ENCODE results near the gene MBOAT7. TPM values are rescaled to one million over a fixed set of nuclear protein-coding genes. Genes with fewer than 3 reads are reported as not detected.
A peak's percentile ranks its signal among the peaks of the same experiment; 100 is the strongest.

The MBOAT7 gene
- total and polyA plus RNA-seq, 2 experiments from 2014 or later = 109 to 133 TPM

DNA sequence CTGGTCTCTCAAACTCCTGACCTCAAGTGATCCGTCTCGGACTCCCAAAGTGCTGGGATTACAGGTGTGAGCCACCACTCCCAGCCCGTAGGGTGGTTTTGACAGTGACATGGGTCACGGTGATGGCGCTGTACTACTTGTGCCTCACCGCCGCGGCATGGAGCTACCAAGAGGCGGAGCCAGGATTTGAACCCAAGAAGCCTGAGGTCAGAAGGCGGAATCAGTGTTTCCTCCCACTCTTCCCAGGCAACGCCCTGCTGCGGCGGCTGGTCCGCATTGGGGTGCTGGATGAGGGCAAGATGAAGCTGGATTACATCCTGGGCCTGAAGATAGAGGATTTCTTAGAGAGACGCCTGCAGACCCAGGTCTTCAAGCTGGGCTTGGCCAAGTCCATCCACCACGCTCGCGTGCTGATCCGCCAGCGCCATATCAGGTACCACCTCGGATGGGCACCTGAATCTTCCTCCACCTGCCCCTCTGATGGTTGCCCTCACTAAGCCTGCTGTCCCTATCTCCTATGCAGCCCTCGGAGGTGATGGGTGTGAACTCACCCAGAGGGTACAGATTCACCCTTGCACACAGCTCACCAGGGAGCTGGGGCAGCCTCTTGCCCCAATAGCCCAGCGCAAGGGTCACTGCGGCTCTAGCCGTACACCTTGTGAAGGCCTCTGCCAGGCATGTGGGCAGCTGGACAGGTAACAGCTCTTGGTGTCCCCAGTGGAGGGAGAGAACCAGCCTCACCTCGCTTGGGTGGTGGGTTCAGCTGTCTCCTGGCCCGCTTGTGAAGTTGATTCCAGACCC lies 16.9 kb upstream of the MBOAT7 start:
- no peak overlapping the region for H3K27ac ChIP-seq
- 89 to 91% methylated on average over 24 to 27 of the region's 27 CpGs for WGBS, 2 experiments (ENCODE audit: low coverage in 1 of 2, low lambda C conversion rate in 2 of 2, missing lambda C conversion rate in 2 of 2)
- H4K20me1 ChIP-seq (ENCODE audit: insufficient read depth) = peaks cover 39% of the 10 kb centered on the region; the same call in 1 of the 2 replicates
- H3K36me3 ChIP-seq (ENCODE audit: low read depth) = peaks cover 42% of the 10 kb centered on the region
- no peaks in the 10 kb centered on the region for H3K9me3 ChIP-seq (ENCODE audit: low read depth)
- H3K4me2 ChIP-seq (ENCODE audit: unreplicated experiment) = no peak overlapping the region
- no peak for DNase-seq
- no peak overlapping the region for H3K9ac ChIP-seq
- peaks cover 31% of the 10 kb centered on the region for H3K4me1 ChIP-seq (ENCODE audit: insufficient read depth)
- H2AFZ ChIP-seq = no peak overlapping the region
- no peak for TF ChIP-seq EZH2phosphoT487 (IDR thresholded peaks at IDR 0.05; ENCODE audit: insufficient read depth, low read depth)
- TF ChIP-seq EZH2 (IDR thresholded peaks at IDR 0.05; ENCODE audit: insufficient read depth, poor library complexity, severe bottlenecking) = no peak
- H3K4me3 ChIP-seq = no peak overlapping the region
- H3F3A ChIP-seq (ENCODE audit: insufficient read depth) = peaks cover 66% of the 10 kb centered on the region
- in situ Hi-C loops (cut with MboI) = no loop called here
- H3K27me3 ChIP-seq (replicated peaks; ENCODE audit: insufficient read depth) = no peaks in the 10 kb centered on the region
- no peaks in the 10 kb centered on the region for H3K9me2 ChIP-seq (ENCODE audit: insufficient read depth)
- peaks cover 97% of the 10 kb centered on the region for H3K79me2 ChIP-seq (ENCODE audit: insufficient read depth)

DNA sequence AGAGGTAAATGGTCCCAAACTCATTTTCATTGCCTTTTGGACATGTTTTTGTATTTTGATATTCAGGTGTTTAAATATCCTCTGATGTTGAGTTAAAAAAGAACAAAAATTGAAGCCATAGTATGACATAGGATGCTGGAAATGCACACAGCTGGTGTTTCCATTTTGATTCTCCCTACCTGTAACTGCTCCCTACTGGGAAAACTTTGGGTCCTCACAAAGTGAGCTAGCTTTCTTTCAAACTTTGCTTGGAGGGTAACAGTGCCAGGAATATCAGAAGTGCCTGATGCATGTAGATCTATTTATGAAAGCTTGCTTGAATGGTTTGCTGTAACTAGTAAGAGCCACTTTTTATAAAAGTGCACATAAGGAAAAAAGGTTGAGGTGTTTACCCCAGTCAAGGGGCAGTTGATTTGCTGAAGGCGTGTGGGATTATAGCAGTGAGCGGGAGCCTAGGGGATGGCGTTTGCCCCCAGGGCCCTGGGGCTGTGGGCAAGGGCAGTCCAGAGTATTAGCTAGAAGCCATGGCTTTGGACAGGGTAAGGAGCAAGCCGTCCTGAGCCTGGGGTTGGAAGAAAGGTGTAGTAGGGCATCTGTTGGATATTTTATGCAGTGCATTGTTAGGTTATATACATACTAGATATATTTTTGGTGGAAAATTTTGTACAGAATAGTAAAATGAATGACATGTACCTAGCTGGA lies 15.5 kb upstream of the MBOAT7 start:
- H4K20me1 ChIP-seq (ENCODE audit: insufficient read depth) = peaks cover 39% of the 10 kb centered on the region; the same call in 1 of the 2 replicates
- no peak overlapping the region for H3K4me3 ChIP-seq
- DNase-seq = no peak
- H3F3A ChIP-seq (ENCODE audit: insufficient read depth) = peaks cover 69% of the 10 kb centered on the region
- peaks cover 88% of the 10 kb centered on the region for H3K79me2 ChIP-seq (ENCODE audit: insufficient read depth)
- H3K4me1 ChIP-seq (ENCODE audit: insufficient read depth) = peaks cover 31% of the 10 kb centered on the region
- peaks cover 42% of the 10 kb centered on the region for H3K36me3 ChIP-seq (ENCODE audit: low read depth)
- WGBS, 2 experiments (ENCODE audit: low coverage in 1 of 2, low lambda C conversion rate in 2 of 2, missing lambda C conversion rate in 2 of 2) = 94% methylated on average over 4 of the region's 4 CpGs
- no peaks in the 10 kb centered on the region for H3K9me3 ChIP-seq (ENCODE audit: low read depth)
- H3K27ac ChIP-seq = no peak overlapping the region
- in situ Hi-C loops (cut with MboI) = no loop called here
- TF ChIP-seq EZH2 (IDR thresholded peaks at IDR 0.05; ENCODE audit: insufficient read depth, poor library complexity, severe bottlenecking) (no peak), EZH2phosphoT487 (IDR thresholded peaks at IDR 0.05; ENCODE audit: insufficient read depth, low read depth) (no peak)
- H3K9ac ChIP-seq = peak overlapping the region; percentile 97
- H3K9me2 ChIP-seq (ENCODE audit: insufficient read depth) = no peaks in the 10 kb centered on the region
- no peak overlapping the region for H3K4me2 ChIP-seq (ENCODE audit: unreplicated experiment)
- no peaks in the 10 kb centered on the region for H3K27me3 ChIP-seq (replicated peaks; ENCODE audit: insufficient read depth)
- H2AFZ ChIP-seq = no peak overlapping the region

DNA sequence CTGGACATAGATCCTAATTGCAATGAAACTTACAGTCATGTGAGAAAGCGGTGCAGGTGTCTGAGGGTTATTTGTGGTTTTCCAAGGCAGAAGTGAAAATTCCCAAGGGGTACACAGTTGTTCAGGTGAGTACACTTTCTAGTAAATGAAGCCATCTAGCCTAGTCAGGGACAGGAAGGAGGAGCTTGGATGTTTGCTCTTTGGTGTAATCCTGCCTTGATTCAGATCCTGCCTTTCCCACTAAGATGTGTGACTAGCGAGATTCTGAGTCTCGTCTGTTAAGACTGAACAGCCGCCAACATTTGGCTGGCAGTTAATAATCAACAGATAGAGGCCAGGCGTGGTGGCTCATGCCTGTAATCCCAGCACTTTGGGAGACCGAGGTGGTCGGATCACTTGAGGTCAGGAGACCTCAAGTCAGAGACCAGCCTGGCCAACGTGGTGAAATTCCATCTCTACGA lies 13.8 kb upstream of the MBOAT7 start:
- H3K27ac ChIP-seq = peak overlapping the region; percentile 24; the same call in 1 of the 2 replicates
- peaks cover 73% of the 10 kb centered on the region for H3K79me2 ChIP-seq (ENCODE audit: insufficient read depth)
- peaks cover 55% of the 10 kb centered on the region for H3F3A ChIP-seq (ENCODE audit: insufficient read depth)
- H3K4me3 ChIP-seq = peak overlapping the region; percentile 93
- peaks cover 38% of the 10 kb centered on the region for H3K36me3 ChIP-seq (ENCODE audit: low read depth)
- H3K9me2 ChIP-seq (ENCODE audit: insufficient read depth) = no peaks in the 10 kb centered on the region
- in situ Hi-C loops (cut with MboI) = no loop called here
- H3K27me3 ChIP-seq (replicated peaks; ENCODE audit: insufficient read depth) = no peaks in the 10 kb centered on the region
- H2AFZ ChIP-seq = no peak overlapping the region
- H3K9ac ChIP-seq = peak overlapping the region; percentile 97
- peak; percentile 77 for DNase-seq
- peak overlapping the region; percentile 96 for H3K4me2 ChIP-seq (ENCODE audit: unreplicated experiment)
- H4K20me1 ChIP-seq (ENCODE audit: insufficient read depth) = peaks cover 30% of the 10 kb centered on the region; the same call in 1 of the 2 replicates
- no peak for TF ChIP-seq EZH2 (IDR thresholded peaks at IDR 0.05; ENCODE audit: insufficient read depth, poor library complexity, severe bottlenecking)
- no peak for TF ChIP-seq EZH2phosphoT487 (IDR thresholded peaks at IDR 0.05; ENCODE audit: insufficient read depth, low read depth)
- H3K9me3 ChIP-seq (ENCODE audit: low read depth) = no peaks in the 10 kb centered on the region
- H3K4me1 ChIP-seq (ENCODE audit: insufficient read depth) = peaks cover 21% of the 10 kb centered on the region
- whole genome bisulfite sequencing, 2 experiments (ENCODE audit: low coverage in 1 of 2, low lambda C conversion rate in 2 of 2, missing lambda C conversion rate in 2 of 2) = 27 to 28% methylated on average over 9 of the region's 9 CpGs

DNA sequence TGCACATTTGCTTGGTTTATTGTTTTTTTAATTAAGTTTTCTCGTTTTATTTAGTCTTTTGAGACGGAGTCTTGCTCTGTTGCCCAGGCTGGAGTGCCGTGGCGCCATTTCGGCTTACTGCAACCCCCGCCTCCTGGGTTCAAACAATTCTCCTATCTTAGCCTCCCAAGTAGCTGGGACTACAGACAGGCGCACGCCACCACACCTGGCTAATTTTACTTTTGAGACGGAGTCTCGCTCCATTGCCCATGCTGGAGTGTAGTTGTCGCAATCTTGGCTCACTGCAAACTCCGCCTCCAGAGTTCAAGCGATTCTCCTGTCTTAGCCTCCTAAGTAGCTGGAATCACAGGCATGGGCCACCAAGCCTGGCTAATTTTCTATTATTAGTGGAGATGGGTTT lies 12.6 kb upstream of the MBOAT7 start:
- Histone ChIP-seq H4K20me1 (ENCODE audit: insufficient read depth) (peaks cover 28% of the 10 kb centered on the region; the same call in 1 of the 2 replicates), H3K79me2 (ENCODE audit: insufficient read depth) (peaks cover 61% of the 10 kb centered on the region), H3K27ac (peak overlapping the region; percentile 97), H3K4me1 (ENCODE audit: insufficient read depth) (peaks cover 21% of the 10 kb centered on the region), H3F3A (ENCODE audit: insufficient read depth) (peaks cover 45% of the 10 kb centered on the region), H3K9me3 (ENCODE audit: low read depth) (no peaks in the 10 kb centered on the region), H2AFZ (no peak overlapping the region), H3K4me2 (ENCODE audit: unreplicated experiment) (peak overlapping the region; percentile 96), H3K4me3 (peak overlapping the region; percentile 93), H3K9me2 (ENCODE audit: insufficient read depth) (no peaks in the 10 kb centered on the region), H3K9ac (peak overlapping the region; percentile 97), H3K27me3 (replicated peaks; ENCODE audit: insufficient read depth) (no peaks in the 10 kb centered on the region), H3K36me3 (ENCODE audit: low read depth) (peaks cover 33% of the 10 kb centered on the region)
- in situ Hi-C loops (cut with MboI) = no loop called here
- 41 to 49% methylated on average over 12 to 13 of the region's 13 CpGs for WGBS, 2 experiments (ENCODE audit: low coverage in 1 of 2, low lambda C conversion rate in 2 of 2, missing lambda C conversion rate in 2 of 2)
- no peak for DNase-seq
- TF ChIP-seq EZH2phosphoT487 (IDR thresholded peaks at IDR 0.05; ENCODE audit: insufficient read depth, low read depth) (no peak), EZH2 (IDR thresholded peaks at IDR 0.05; ENCODE audit: insufficient read depth, poor library complexity, severe bottlenecking) (no peak)

All from GM23248 (cell line).